ENCODE data around the gene ALK.

Gene ALK

GRCh38 chr2:29950481-29950880 lies 29.1 kb upstream of the ALK start:
- Histone ChIP-seq H3K79me2 (ENCODE audit: insufficient read depth, low read length) (no peaks in the 10 kb centered on the region), H3K4me2 (ENCODE audit: insufficient read depth, low read length) (no peak overlapping the region), H3K4me3 (ENCODE audit: low read depth in 1 of 2, low read length in 2 of 2) (no peak overlapping the region), H4K20me1 (ENCODE audit: insufficient read depth, low read length) (no peaks in the 10 kb centered on the region), H3K9me3 (ENCODE audit: insufficient read depth, low read length, severe bottlenecking) (no peaks in the 10 kb centered on the region), H3K27me3 (ENCODE audit: insufficient read depth, low read length, poor library complexity) (peaks cover 10% of the 10 kb centered on the region), H3K36me3 (ENCODE audit: insufficient read depth, low read length) (no peaks in the 10 kb centered on the region), H3K27ac (ENCODE audit: low read length) (no peak overlapping the region), H2AFZ (ENCODE audit: low read depth, low read length) (no peak overlapping the region), H3K9ac (ENCODE audit: low read depth, low read length) (no peak overlapping the region), H3K4me1 (ENCODE audit: insufficient read depth, low read length) (no peaks in the 10 kb centered on the region)
- no peak for ATAC-seq (ENCODE audit: insufficient read depth, low read depth)
- no peak for DNase-seq
- TF ChIP-seq CTCF (IDR thresholded peaks at IDR 0.05; ENCODE audit: borderline replicate concordance, extremely low read depth, low read length, poor library complexity, severe bottlenecking) (no peak), EZH2 (IDR thresholded peaks at IDR 0.05; ENCODE audit: borderline replicate concordance, low read depth, low read length, severe bottlenecking) (no peak)

GRCh38 chr2:29949042-29949441 lies 27.7 kb upstream of the ALK start:
- DNase-seq (no peak), ATAC-seq (ENCODE audit: insufficient read depth, low read depth) (no peak)
- no peaks in the 10 kb centered on the region for H3K4me1 ChIP-seq (ENCODE audit: insufficient read depth, low read length)
- H3K9me3 ChIP-seq (ENCODE audit: insufficient read depth, low read length, severe bottlenecking): no peaks in the 10 kb centered on the region
- H3K79me2 ChIP-seq (ENCODE audit: insufficient read depth, low read length): no peaks in the 10 kb centered on the region
- H3K27me3 ChIP-seq (ENCODE audit: insufficient read depth, low read length, poor library complexity): peaks cover 10% of the 10 kb centered on the region
- H2AFZ ChIP-seq (ENCODE audit: low read depth, low read length): no peak overlapping the region
- no peak overlapping the region for H3K9ac ChIP-seq (ENCODE audit: low read depth, low read length)
- no peak overlapping the region for H3K4me2 ChIP-seq (ENCODE audit: insufficient read depth, low read length)
- TF ChIP-seq CTCF (IDR thresholded peaks at IDR 0.05; ENCODE audit: borderline replicate concordance, extremely low read depth, low read length, poor library complexity, severe bottlenecking) (no peak), EZH2 (IDR thresholded peaks at IDR 0.05; ENCODE audit: borderline replicate concordance, low read depth, low read length, severe bottlenecking) (no peak)
- no peak overlapping the region for H3K4me3 ChIP-seq (ENCODE audit: low read depth in 1 of 2, low read length in 2 of 2)
- no peak overlapping the region for H3K27ac ChIP-seq (ENCODE audit: low read length)
- no peaks in the 10 kb centered on the region for H4K20me1 ChIP-seq (ENCODE audit: insufficient read depth, low read length)
- no peaks in the 10 kb centered on the region for H3K36me3 ChIP-seq (ENCODE audit: insufficient read depth, low read length)

GRCh38 chr2:29946505-29946904 lies 25.1 kb upstream of the ALK start:
- Histone ChIP-seq H3K27me3 (ENCODE audit: insufficient read depth, low read length, poor library complexity) (peaks cover 10% of the 10 kb centered on the region), H3K27ac (ENCODE audit: low read length) (no peak overlapping the region), H3K36me3 (ENCODE audit: insufficient read depth, low read length) (no peaks in the 10 kb centered on the region), H2AFZ (ENCODE audit: low read depth, low read length) (no peak overlapping the region), H4K20me1 (ENCODE audit: insufficient read depth, low read length) (no peaks in the 10 kb centered on the region), H3K4me2 (ENCODE audit: insufficient read depth, low read length) (no peak overlapping the region), H3K9me3 (ENCODE audit: insufficient read depth, low read length, severe bottlenecking) (no peaks in the 10 kb centered on the region), H3K4me1 (ENCODE audit: insufficient read depth, low read length) (no peaks in the 10 kb centered on the region), H3K9ac (ENCODE audit: low read depth, low read length) (no peak overlapping the region), H3K4me3 (ENCODE audit: low read depth in 1 of 2, low read length in 2 of 2) (no peak overlapping the region), H3K79me2 (ENCODE audit: insufficient read depth, low read length) (no peaks in the 10 kb centered on the region)
- no peak for DNase-seq
- TF ChIP-seq CTCF (IDR thresholded peaks at IDR 0.05; ENCODE audit: borderline replicate concordance, extremely low read depth, low read length, poor library complexity, severe bottlenecking) (no peak), EZH2 (IDR thresholded peaks at IDR 0.05; ENCODE audit: borderline replicate concordance, low read depth, low read length, severe bottlenecking) (no peak)
- no peak for ATAC-seq (ENCODE audit: insufficient read depth, low read depth)

GRCh38 chr2:29942711-29943110 lies 21.3 kb upstream of the ALK start:
- DNase-seq: no peak
- no peaks in the 10 kb centered on the region for H3K27me3 ChIP-seq (ENCODE audit: insufficient read depth, low read length, poor library complexity)
- no peak for TF ChIP-seq EZH2 (IDR thresholded peaks at IDR 0.05; ENCODE audit: borderline replicate concordance, low read depth, low read length, severe bottlenecking)
- no peak for TF ChIP-seq CTCF (IDR thresholded peaks at IDR 0.05; ENCODE audit: borderline replicate concordance, extremely low read depth, low read length, poor library complexity, severe bottlenecking)
- H3K4me1 ChIP-seq (ENCODE audit: insufficient read depth, low read length): no peaks in the 10 kb centered on the region
- H3K9ac ChIP-seq (ENCODE audit: low read depth, low read length): no peak overlapping the region
- no peak overlapping the region for H3K4me3 ChIP-seq (ENCODE audit: low read depth in 1 of 2, low read length in 2 of 2)
- H3K36me3 ChIP-seq (ENCODE audit: insufficient read depth, low read length): no peaks in the 10 kb centered on the region
- no peak overlapping the region for H2AFZ ChIP-seq (ENCODE audit: low read depth, low read length)
- ATAC-seq (ENCODE audit: insufficient read depth, low read depth): no peak
- no peaks in the 10 kb centered on the region for H3K79me2 ChIP-seq (ENCODE audit: insufficient read depth, low read length)
- H3K9me3 ChIP-seq (ENCODE audit: insufficient read depth, low read length, severe bottlenecking): no peaks in the 10 kb centered on the region
- H3K4me2 ChIP-seq (ENCODE audit: insufficient read depth, low read length): no peak overlapping the region
- no peak overlapping the region for H3K27ac ChIP-seq (ENCODE audit: low read length)
- H4K20me1 ChIP-seq (ENCODE audit: insufficient read depth, low read length): no peaks in the 10 kb centered on the region

All from DND-41 (cell line).